H1 (cell line): ENCODE data around the gene SNRNP40. TPM values are rescaled to one million over a fixed set of nuclear protein-coding genes. Genes with fewer than 3 reads are reported as not detected.

Experiments
- ASH2L ChIP-seq: fragments of 200-600, 300-600 bp; sonication (generic); IDR thresholded peaks from one replicate; pipeline ENCODE4 v1.7.1; 2017; ENCODE audit warnings: low read length
- SIRT6 ChIP-seq: IDR thresholded peaks from one replicate; pipeline ENCODE4 v1.7.1; 2012; ENCODE audit warnings: low read length, inconsistent platforms
- SP4 ChIP-seq: IDR thresholded peaks from 2 replicates; pipeline ENCODE4 v1.6.1; 2012; ENCODE audit warnings: low read length, inconsistent platforms
- TBP ChIP-seq: IDR thresholded peaks from 2 replicates; pipeline ENCODE4 v1.6.1; 2011; ENCODE audit warnings: low read depth, low read length, improper control_type of control experiment
- polyA plus RNA-seq, 7 experiments: library from polyadenylated mRNA; depleted of rRNA in 3 of 7; stranded (reverse) in 5 of 7; unstranded in 2 of 7; fragments of >200 nt in 5 of 7; fragments of 200-250 nt in 2 of 7; gene quantifications; 1 replicate in 5 of 7; 2 replicates in 1 of 7; 4 replicates in 1 of 7; pipeline versions ENCODE4 v1.2.1 to v1.2.3, GENCODE V29; 2011 to 2013; ENCODE audit warnings: missing spikeins in 2 of 7, mixed read lengths in 2 of 7
- total RNA-seq: library from RNA; stranded (reverse); fragmentation: NEBNext Ultra II Directional; extraction: Animal tissue kit (Norgen Biotek cat#: 25700); gene quantifications from 2 replicates; pipeline ENCODE4 v1.2.1, GENCODE V29; 2021
- TF ChIP-seq, protein P1 (sequence below): IDR thresholded peaks from 2 replicates; pipeline ENCODE4 v1.6.1; 2011; ENCODE audit warnings: low read depth, mild to moderate bottlenecking, low read length; ENCODE audit not compliant: insufficient read depth

SNRNP40 gene
- total and polyA plus RNA-seq, 2 of the 8 experiments (the other 6 are each of a cell fraction or from before 2014, with no cell fraction given) = 97.4 to 113 TPM

DNA sequence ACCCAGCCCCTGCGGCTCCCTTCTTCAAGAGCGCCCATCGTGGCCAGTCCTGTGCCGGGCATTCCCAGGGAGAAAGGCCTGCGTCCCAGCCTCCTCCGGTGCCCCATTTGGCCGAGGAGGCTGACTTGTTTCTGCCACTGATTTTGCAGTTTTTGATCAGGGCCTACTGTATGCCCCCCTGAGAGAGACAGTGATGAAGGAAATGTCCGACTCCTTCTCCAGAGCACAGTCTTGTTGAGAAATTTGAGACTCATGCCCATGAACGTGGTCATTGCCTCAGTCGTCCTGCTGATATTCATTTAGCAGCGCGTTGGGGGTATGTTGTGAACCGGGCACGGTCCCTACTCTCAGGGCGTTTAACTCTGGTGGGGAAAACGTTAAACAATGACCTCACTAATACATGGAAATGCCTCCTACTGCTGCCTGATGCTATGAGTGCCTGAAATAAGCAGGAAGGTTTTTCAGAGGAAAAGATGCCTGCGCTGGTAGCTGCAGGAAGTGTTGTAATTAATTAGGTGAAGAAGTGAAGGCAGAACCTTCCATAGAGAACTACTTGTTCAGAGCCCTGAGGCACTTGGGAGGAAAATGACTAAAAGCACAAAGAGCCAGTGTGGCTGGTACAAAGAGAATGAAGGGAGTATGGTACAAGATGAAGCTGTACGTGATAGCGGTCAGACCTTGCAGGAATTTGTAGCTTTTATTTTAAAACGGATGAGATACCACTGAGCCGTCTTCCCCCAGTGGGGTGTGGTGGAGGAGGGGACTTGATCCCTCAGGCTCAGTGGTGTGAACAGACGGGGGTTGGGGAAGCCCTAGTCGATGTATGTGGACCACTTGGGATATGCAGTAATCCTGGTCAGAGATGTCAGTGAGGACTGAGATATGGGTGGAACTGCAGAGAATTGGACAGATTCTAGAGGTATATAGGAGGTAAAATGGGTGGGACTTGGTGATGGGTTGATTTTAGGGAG, 974 bp upstream of the SNRNP40 start (continued):
- TF ChIP-seq TBP = no peak
- no peak for TF ChIP-seq SIRT6
- no peak for TF ChIP-seq ASH2L
- no peak for TF ChIP-seq SP4
- TF ChIP-seq, protein P1, sequence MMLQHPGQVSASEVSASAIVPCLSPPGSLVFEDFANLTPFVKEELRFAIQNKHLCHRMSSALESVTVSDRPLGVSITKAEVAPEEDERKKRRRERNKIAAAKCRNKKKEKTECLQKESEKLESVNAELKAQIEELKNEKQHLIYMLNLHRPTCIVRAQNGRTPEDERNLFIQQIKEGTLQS = no peak
- TF ChIP-seq, all 59 proteins: peak for 0
